ENCODE data around the gene CACNA1G. TPM values are rescaled to one million over a fixed set of nuclear protein-coding genes. Genes with fewer than 3 reads are reported as not detected.
A peak's percentile ranks its signal among the peaks of the same experiment; 100 is the strongest.

CACNA1G gene
- polyA plus RNA-seq, 4 donors: 0.03 to 1.7 TPM; not detected in 2

- no peak for DNase-seq
- peaks cover 0 to 8% (median 4%) of the 10 kb centered on the region in 3 donors for H3K27me3 ChIP-seq (ENCODE audit: control insufficient read depth in 3 of 3, insufficient read depth in 3 of 3, low read length in 3 of 3)
- 75 to 82% (median 79%) methylated on average over 6 to 7 of the region's 7 CpGs for WGBS, 3 donors
- peaks cover 0 to 2% (median 0%) of the 10 kb centered on the region in 3 donors for H3K36me3 ChIP-seq (ENCODE audit: control insufficient read depth in 3 of 3, insufficient read depth in 2 of 3, low read depth in 1 of 3, low read length in 3 of 3)
- peaks cover 0 to 27% (median 0%) of the 10 kb centered on the region in 3 donors for H3K4me1 ChIP-seq (ENCODE audit: control insufficient read depth in 3 of 3, insufficient read depth in 2 of 3, low read depth in 1 of 3, low read length in 2 of 3)
- no peak for FAIRE-seq
- no peak overlapping the region for H3K4me3 ChIP-seq (ENCODE audit: low read depth in 1 of 3, low read length in 3 of 3)
- H3K27ac ChIP-seq (ENCODE audit: low read depth in 1 of 3, low read length in 2 of 3): no peak overlapping the region
- no peaks in the 10 kb centered on the region for H3K9me3 ChIP-seq (ENCODE audit: control insufficient read depth in 2 of 2, insufficient read depth in 1 of 2, low read depth in 1 of 2, low read length in 1 of 2)
These were observed 63.9 kb downstream of the CACNA1G start for GRCh38 chr17:50624321-50624934.

DNA sequence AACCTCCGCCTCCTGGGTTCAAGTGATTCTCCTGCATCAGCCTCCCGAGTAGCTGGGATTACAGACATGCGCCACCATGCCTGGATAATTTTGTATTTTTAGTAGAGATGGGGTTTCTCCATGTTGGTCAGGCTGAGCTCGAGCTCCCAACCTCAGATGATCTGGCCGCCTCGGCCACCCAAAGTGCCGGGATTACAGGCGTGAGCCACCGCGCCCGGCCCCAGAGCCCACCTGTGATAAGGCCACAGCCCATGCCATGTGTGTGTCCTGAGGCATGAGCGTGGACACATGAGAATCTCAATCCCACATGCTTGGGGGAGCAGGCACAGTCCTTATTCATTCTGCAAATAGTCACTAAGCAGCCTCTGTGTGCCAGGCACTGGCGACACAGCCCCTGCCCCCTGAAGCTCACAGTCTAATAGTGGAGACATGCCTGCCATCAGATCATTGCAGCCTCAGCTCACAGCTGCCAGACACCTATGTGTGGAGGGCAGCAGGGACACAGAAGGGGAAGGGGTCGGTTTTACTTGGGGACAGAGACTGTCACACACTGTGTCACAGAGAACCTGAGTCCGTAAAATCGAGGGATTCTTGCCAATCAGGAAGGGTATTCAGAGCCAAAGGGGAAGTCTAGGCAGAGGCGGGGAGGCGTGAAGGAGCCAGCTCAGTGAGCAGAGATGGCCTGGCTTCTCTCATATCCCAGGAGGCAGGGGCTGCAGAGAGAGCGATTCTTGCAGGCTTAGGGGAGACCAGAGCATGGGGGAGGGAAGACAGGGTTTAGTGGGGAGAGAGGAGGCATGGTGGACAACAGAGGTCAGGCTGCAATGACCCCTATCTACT, 64.7 kb downstream of the CACNA1G start:
- FAIRE-seq (no peak), DNase-seq (no peak)
- Histone ChIP-seq H3K4me1 (ENCODE audit: control insufficient read depth in 3 of 3, insufficient read depth in 2 of 3, low read depth in 1 of 3, low read length in 2 of 3) (peaks cover 0 to 31% (median 0%) of the 10 kb centered on the region in 3 donors), H3K9me3 (ENCODE audit: control insufficient read depth in 2 of 2, insufficient read depth in 1 of 2, low read depth in 1 of 2, low read length in 1 of 2) (no peaks in the 10 kb centered on the region), H3K36me3 (ENCODE audit: control insufficient read depth in 3 of 3, insufficient read depth in 2 of 3, low read depth in 1 of 3, low read length in 3 of 3) (peaks cover 0 to 2% (median 0%) of the 10 kb centered on the region in 3 donors), H3K27ac (ENCODE audit: low read depth in 1 of 3, low read length in 2 of 3) (no peak overlapping the region), H3K27me3 (ENCODE audit: control insufficient read depth in 3 of 3, insufficient read depth in 3 of 3, low read length in 3 of 3) (peaks cover 0 to 8% (median 4%) of the 10 kb centered on the region in 3 donors), H3K4me3 (ENCODE audit: low read depth in 1 of 3, low read length in 3 of 3) (no peak overlapping the region)
- 79 to 83% (median 81%) methylated on average over 19 of the region's 19 CpGs for WGBS, 3 donors

DNA sequence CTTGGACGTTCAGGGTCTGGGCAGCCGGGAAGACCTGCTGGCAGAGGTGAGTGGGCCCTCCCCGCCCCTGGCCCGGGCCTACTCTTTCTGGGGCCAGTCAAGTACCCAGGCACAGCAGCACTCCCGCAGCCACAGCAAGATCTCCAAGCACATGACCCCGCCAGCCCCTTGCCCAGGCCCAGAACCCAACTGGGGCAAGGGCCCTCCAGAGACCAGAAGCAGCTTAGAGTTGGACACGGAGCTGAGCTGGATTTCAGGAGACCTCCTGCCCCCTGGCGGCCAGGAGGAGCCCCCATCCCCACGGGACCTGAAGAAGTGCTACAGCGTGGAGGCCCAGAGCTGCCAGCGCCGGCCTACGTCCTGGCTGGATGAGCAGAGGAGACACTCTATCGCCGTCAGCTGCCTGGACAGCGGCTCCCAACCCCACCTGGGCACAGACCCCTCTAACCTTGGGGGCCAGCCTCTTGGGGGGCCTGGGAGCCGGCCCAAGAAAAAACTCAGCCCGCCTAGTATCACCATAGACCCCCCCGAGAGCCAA, 65.6 kb downstream of the CACNA1G start:
- Histone ChIP-seq H3K4me3 (ENCODE audit: low read depth in 1 of 3, low read length in 3 of 3) (no peak overlapping the region), H3K27me3 (ENCODE audit: control insufficient read depth in 3 of 3, insufficient read depth in 3 of 3, low read length in 3 of 3) (peaks cover 0 to 4% (median 3%) of the 10 kb centered on the region in 3 donors), H3K36me3 (ENCODE audit: control insufficient read depth in 3 of 3, insufficient read depth in 2 of 3, low read depth in 1 of 3, low read length in 3 of 3) (peaks cover 0 to 2% (median 0%) of the 10 kb centered on the region in 3 donors), H3K27ac (ENCODE audit: low read depth in 1 of 3, low read length in 2 of 3) (no peak overlapping the region), H3K4me1 (ENCODE audit: control insufficient read depth in 3 of 3, insufficient read depth in 2 of 3, low read depth in 1 of 3, low read length in 2 of 3) (peaks cover 0 to 40% (median 0%) of the 10 kb centered on the region in 3 donors), H3K9me3 (ENCODE audit: control insufficient read depth in 2 of 2, insufficient read depth in 1 of 2, low read depth in 1 of 2, low read length in 1 of 2) (no peaks in the 10 kb centered on the region)
- DNase-seq (peak; percentile 46 to 80), FAIRE-seq (no peak)
- 40 to 44% (median 40%) methylated on average over 19 of the region's 19 CpGs for WGBS, 3 donors

GRCh38 chr17:50627036-50627781, 66.7 kb downstream of the CACNA1G start:
- WGBS, 3 donors: 81 to 84% (median 83%) methylated on average over 17 of the region's 17 CpGs
- FAIRE-seq: no peak

DNA sequence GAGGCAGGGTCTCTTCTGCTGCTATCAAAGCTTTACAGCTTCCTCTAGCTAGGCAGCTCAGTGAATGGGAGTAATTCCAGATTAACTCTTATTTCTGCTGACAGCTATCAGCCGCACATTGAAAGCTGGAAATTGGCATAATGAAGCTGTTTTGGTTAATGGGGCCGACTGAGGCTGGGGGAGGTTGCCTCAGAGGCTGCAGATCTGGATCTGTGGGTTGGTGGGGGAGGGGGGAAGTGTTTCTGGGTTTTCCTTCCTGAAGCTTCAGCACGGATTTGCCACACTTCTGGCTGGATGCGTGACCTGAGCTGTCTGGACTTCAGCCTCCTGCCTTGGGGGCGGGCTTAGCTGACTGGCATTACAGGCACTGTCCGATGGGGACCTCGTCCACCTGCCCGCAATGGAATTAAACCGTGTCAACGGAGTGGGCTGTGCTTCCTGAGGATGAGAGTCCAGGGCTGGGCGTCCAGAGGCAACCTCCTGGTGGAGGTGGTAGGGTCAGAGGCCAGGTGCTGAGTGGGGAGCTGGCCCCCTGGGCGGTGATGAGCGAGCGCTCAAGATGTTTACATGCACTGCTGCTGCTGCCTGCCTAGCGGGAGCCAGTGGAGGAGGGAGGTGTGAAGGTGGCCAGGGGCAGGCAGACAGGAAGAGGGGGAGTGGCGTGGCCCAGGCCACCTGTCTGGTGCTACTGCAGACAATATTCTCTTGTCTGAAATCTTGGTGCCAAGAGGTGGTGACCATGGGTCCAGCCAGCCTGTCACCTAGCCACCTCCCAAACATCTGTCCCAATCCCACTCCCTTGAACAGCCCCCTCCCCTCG, 67.5 kb downstream of the CACNA1G start:
- no peaks in the 10 kb centered on the region for H3K9me3 ChIP-seq (ENCODE audit: control insufficient read depth in 2 of 2, insufficient read depth in 1 of 2, low read depth in 1 of 2, low read length in 1 of 2)
- H3K27ac ChIP-seq (ENCODE audit: low read depth in 1 of 3, low read length in 2 of 3): peak overlapping the region in 1 of 3 donors; percentile 18
- peaks cover 0 to 2% (median 0%) of the 10 kb centered on the region in 3 donors for H3K36me3 ChIP-seq (ENCODE audit: control insufficient read depth in 3 of 3, insufficient read depth in 2 of 3, low read depth in 1 of 3, low read length in 3 of 3)
- DNase-seq: peak; percentile 78 to 87
- FAIRE-seq: no peak
- peak overlapping the region in 1 of 3 donors; percentile 6 for H3K4me3 ChIP-seq (ENCODE audit: low read depth in 1 of 3, low read length in 3 of 3)
- H3K4me1 ChIP-seq (ENCODE audit: control insufficient read depth in 3 of 3, insufficient read depth in 2 of 3, low read depth in 1 of 3, low read length in 2 of 3): peaks cover 0 to 42% (median 0%) of the 10 kb centered on the region in 3 donors
- peaks cover 0 to 6% (median 0%) of the 10 kb centered on the region in 3 donors for H3K27me3 ChIP-seq (ENCODE audit: control insufficient read depth in 3 of 3, insufficient read depth in 3 of 3, low read length in 3 of 3)
- 7 to 19% (median 11%) methylated on average over 15 to 17 of the region's 17 CpGs for WGBS, 3 donors

More at GRCh38 chr17:50627036-50627781, 66.7 kb downstream of the CACNA1G start:
- H3K4me1 ChIP-seq (ENCODE audit: control insufficient read depth in 3 of 3, insufficient read depth in 2 of 3, low read depth in 1 of 3, low read length in 2 of 3): peaks cover 0 to 42% (median 0%) of the 10 kb centered on the region in 3 donors
- H3K9me3 ChIP-seq (ENCODE audit: control insufficient read depth in 2 of 2, insufficient read depth in 1 of 2, low read depth in 1 of 2, low read length in 1 of 2): no peaks in the 10 kb centered on the region
- DNase-seq: no peak
- H3K27me3 ChIP-seq (ENCODE audit: control insufficient read depth in 3 of 3, insufficient read depth in 3 of 3, low read length in 3 of 3): peaks cover 0 to 2% (median 0%) of the 10 kb centered on the region in 3 donors
- H3K4me3 ChIP-seq (ENCODE audit: low read depth in 1 of 3, low read length in 3 of 3): no peak overlapping the region
- H3K36me3 ChIP-seq (ENCODE audit: control insufficient read depth in 3 of 3, insufficient read depth in 2 of 3, low read depth in 1 of 3, low read length in 3 of 3): peaks cover 0 to 2% (median 0%) of the 10 kb centered on the region in 3 donors
- H3K27ac ChIP-seq (ENCODE audit: low read depth in 1 of 3, low read length in 2 of 3): peak overlapping the region in 1 of 3 donors; percentile 18

DNA sequence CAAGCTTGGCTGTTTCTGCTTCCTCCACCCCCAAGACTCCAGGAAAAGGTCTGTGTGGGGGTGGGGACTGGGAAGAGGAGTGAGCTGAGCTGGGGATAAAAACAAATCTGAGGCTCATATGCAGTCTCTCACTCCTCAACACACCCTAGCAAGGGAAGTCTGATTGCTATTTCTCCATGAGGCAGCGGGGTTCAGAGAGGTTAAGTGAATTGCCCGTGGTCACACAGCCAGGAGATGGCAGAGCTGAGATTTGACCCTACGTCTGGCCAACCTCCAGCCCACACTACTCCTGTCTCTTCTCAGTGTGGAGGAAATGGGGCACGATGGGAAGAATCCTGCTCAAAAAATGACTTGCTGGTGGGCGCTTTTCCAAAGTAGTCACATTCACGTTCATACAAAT, 69.4 kb downstream of the CACNA1G start:
- H3K4me1 ChIP-seq (ENCODE audit: control insufficient read depth in 3 of 3, insufficient read depth in 2 of 3, low read depth in 1 of 3, low read length in 2 of 3): peaks cover 0 to 48% (median 0%) of the 10 kb centered on the region in 3 donors
- no peaks in the 10 kb centered on the region for H3K36me3 ChIP-seq (ENCODE audit: control insufficient read depth in 3 of 3, insufficient read depth in 2 of 3, low read depth in 1 of 3, low read length in 3 of 3)
- peak overlapping the region in 1 of 3 donors; percentile 0 for H3K27ac ChIP-seq (ENCODE audit: low read depth in 1 of 3, low read length in 2 of 3)
- FAIRE-seq (no peak), DNase-seq (no peak)
- 32 to 54% (median 45%) methylated on average over 6 of the region's 6 CpGs for WGBS, 3 donors
- H3K9me3 ChIP-seq (ENCODE audit: control insufficient read depth in 2 of 2, insufficient read depth in 1 of 2, low read depth in 1 of 2, low read length in 1 of 2): no peaks in the 10 kb centered on the region
- no peak overlapping the region for H3K4me3 ChIP-seq (ENCODE audit: low read depth in 1 of 3, low read length in 3 of 3)
- peaks cover 0 to 13% (median 8%) of the 10 kb centered on the region in 3 donors for H3K27me3 ChIP-seq (ENCODE audit: control insufficient read depth in 3 of 3, insufficient read depth in 3 of 3, low read length in 3 of 3)

GRCh38 chr17:50630524-50631194, 70.1 kb downstream of the CACNA1G start:
- no peaks in the 10 kb centered on the region for H3K36me3 ChIP-seq (ENCODE audit: control insufficient read depth in 3 of 3, insufficient read depth in 2 of 3, low read depth in 1 of 3, low read length in 3 of 3)
- peaks cover 0 to 54% (median 0%) of the 10 kb centered on the region in 3 donors for H3K4me1 ChIP-seq (ENCODE audit: control insufficient read depth in 3 of 3, insufficient read depth in 2 of 3, low read depth in 1 of 3, low read length in 2 of 3)
- H3K4me3 ChIP-seq (ENCODE audit: low read depth in 1 of 3, low read length in 3 of 3): no peak overlapping the region
- WGBS, 3 donors: 25 to 53% (median 37%) methylated on average over 7 of the region's 7 CpGs
- no peaks in the 10 kb centered on the region for H3K9me3 ChIP-seq (ENCODE audit: control insufficient read depth in 2 of 2, insufficient read depth in 1 of 2, low read depth in 1 of 2, low read length in 1 of 2)
- peak overlapping the region in 2 of 3 donors; percentile 0 to 21 for H3K27ac ChIP-seq (ENCODE audit: low read depth in 1 of 3, low read length in 2 of 3)
- FAIRE-seq (no peak), DNase-seq (peak; percentile 84 to 96)
- peaks cover 0 to 14% (median 13%) of the 10 kb centered on the region in 3 donors for H3K27me3 ChIP-seq (ENCODE audit: control insufficient read depth in 3 of 3, insufficient read depth in 3 of 3, low read length in 3 of 3)

All from small intestine (tissue), 7 donors.